ENCODE data around the gene ERRFI1. TPM values are rescaled to one million over a fixed set of nuclear protein-coding genes. Genes with fewer than 3 reads are reported as not detected.
"Not testable (repeated sequence)": the region's sequence is repeated elsewhere in the genome, so short reads cannot be mapped to it uniquely, and the experiment has no call there.

ERRFI1 gene
- total RNA-seq, 1 experiment from 2014 or later = 44.6 TPM

GRCh38 chr1:8053878-8054567 lies 27.9 kb upstream of the ERRFI1 start (continued):
- no peak for TF ChIP-seq ZNF425 (CRISPR knock-in tag; conservative IDR thresholded peaks at IDR 0.05)
- TF ChIP-seq ESRRA (CRISPR knock-in tag; IDR thresholded peaks at IDR 0.05; ENCODE audit: borderline replicate concordance) = no peak
- TF ChIP-seq GRHL2 (CRISPR knock-in tag; IDR thresholded peaks at IDR 0.05; ENCODE audit: insufficient replicate concordance, severe bottlenecking) = no peak
- TF ChIP-seq E2F1 (CRISPR knock-in tag; IDR thresholded peaks at IDR 0.05) = no peak
- TF ChIP-seq CTCF (IDR thresholded peaks at IDR 0.05) = no peak

- TF ChIP-seq ZNF232 (CRISPR knock-in tag; IDR thresholded peaks at IDR 0.05) (no peak), HMGXB4 (CRISPR knock-in tag; IDR thresholded peaks at IDR 0.05) (no peak), ZSCAN18 (CRISPR knock-in tag; IDR thresholded peaks at IDR 0.05) (no peak), ZNF281 (CRISPR knock-in tag; IDR thresholded peaks at IDR 0.05) (no peak), ZNF512 (CRISPR knock-in tag; IDR thresholded peaks at IDR 0.05; ENCODE audit: borderline replicate concordance) (no peak)
- Mint-ChIP-seq H3K4me1 (no peaks in the 10 kb centered on the region), H3K4me3 (no peak overlapping the region), H3K9me3 (no peaks in the 10 kb centered on the region), H3K27ac (no peak overlapping the region), H3K36me3 (no peaks in the 10 kb centered on the region), H3K27me3 (ENCODE audit: low read depth) (no peaks in the 10 kb centered on the region)
- ATAC-seq = no peak
- POLR2A ChIA-PET = interaction anchor here (0.6 kb wide), 1 partner anchor 197 kb away, joined by 3 read pairs; no protein-coding TSS in a partner anchor
- DNase-seq (ENCODE audit: low spot score) = no peak
- CTCF ChIA-PET = no interaction called here
These were observed 25.5 kb upstream of the ERRFI1 start for GRCh38 chr1:8051650-8052049.

GRCh38 chr1:8049229-8049628 lies 23.1 kb upstream of the ERRFI1 start:
- CTCF ChIA-PET; H3K4me3 Mint-ChIP-seq; H3K36me3 Mint-ChIP-seq; POLR2A ChIA-PET; H3K27ac Mint-ChIP-seq; H3K4me1 Mint-ChIP-seq; H3K9me3 Mint-ChIP-seq; ATAC-seq; DNase-seq (ENCODE audit: low spot score); H3K27me3 Mint-ChIP-seq (ENCODE audit: low read depth): not testable (repeated sequence)

Data from WTC11 (cell line).